GM15510 (cell line): ENCODE measurements around the gene WIPI1.

ENCODE experiments used
- POLR2A ChIP-seq: IDR thresholded peaks from 3 replicates; pipeline ENCODE4 v1.6.1; 2011; ENCODE audit warnings: borderline replicate concordance; ENCODE audit not compliant: insufficient read length; ENCODE audit errors: extremely low read depth

WIPI1 gene

DNA sequence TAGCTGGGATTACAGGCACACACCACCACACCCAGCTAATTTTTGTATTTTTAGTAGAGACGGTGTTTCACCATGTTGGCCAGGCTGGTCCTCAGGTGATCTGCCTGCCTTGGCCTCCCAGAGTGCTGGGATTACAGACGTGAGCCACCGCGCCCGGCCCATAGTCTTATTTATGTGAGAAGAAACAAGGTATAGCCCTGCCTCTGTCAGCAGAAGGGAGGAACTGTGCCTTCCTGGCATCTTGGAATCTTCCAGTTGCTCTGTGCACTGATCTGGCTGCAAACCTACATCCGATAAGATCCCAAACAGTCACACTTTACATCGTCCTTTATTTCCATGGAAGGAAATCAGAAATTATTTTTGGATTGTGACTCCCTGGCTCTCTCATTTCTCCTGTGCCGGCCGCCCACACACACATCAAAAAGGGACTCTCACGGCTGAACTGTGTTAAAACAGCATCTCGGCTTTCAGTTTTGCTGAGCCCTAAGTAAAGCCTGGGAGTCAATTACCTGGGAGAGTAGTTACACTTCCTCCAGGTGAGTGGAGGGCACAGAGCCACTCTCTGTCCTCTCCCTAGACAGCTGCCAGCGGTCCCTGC lies 23.3 kb downstream of the WIPI1 start:
- TF ChIP-seq POLR2A = no peak

DNA sequence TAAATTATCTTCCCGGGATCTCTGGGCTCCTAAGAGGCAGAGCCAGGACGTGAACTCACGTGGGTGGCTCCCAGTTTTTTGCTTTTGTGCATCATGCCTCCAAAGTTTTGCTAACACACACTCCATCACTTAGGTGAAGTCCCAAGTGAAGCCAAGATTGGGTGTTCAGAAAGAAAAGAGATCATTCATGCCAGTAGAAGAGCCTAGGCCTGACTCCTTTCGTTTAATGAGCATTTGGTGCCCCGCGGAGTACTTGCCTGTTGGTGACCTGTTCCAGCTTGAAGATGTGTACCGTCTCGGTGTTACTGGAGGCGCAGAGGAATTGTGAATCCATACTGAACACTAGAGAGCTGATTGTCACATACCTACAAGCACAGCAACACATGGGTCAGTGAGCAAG lies 24.1 kb downstream of the WIPI1 start:
- TF ChIP-seq POLR2A = no peak

DNA sequence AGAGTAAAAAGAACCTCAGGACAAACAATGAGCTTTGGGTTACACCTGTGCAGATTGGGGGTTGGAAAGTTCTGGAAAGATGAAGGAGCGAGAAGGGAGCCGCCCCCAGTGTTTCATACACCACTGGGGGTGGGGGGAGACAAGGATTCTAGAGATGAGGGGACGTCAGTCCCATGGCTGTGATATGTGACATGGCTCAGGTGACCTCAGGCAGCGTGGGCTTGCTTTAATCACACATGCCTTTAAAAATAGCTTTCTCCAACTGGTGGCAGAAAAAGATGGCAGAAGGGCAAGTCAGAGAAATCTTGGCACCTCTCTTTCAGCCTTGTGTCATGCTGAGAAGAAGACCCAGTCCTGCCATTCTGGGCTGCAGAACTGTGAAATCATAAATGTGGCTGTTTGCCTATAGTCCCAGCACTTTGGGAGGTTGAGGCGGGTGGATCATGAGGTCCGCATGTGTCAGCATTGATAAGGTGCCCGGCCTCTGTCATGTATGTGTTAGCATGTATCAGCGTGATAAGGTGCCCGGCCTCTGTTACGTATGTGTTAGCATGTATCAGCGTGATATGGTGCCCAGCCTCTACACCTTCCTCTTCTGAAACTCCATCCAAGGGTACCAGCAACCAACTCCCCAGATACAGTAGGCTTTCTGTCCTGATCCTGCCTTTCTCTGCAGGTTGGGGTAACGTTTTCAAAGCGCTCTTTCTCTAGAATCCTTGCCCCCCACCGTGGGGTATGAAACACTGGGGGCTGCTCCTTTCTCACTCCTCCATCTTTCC lies 25.0 kb downstream of the WIPI1 start:
- TF ChIP-seq POLR2A = no peak

DNA sequence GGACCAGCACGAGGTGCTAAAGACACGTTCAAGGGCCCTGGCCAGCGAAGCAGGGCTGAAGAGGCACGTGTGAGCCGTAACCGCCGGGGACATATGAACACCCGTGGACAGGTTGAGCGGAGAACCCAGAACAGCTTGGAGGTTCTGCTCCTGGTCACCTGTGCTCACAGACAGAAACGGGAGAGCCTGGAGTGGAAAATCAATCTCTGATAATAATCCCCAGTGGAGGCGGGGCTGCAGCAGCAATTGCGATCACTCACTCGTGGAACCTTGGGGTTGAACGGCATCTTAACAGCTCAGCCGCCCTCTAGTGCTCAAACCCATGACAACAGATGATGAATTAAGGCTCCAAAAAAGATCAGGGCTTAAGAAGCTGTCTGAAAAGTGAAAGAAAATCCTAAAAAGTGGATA lies 25.6 kb downstream of the WIPI1 start:
- no peak for TF ChIP-seq POLR2A

DNA sequence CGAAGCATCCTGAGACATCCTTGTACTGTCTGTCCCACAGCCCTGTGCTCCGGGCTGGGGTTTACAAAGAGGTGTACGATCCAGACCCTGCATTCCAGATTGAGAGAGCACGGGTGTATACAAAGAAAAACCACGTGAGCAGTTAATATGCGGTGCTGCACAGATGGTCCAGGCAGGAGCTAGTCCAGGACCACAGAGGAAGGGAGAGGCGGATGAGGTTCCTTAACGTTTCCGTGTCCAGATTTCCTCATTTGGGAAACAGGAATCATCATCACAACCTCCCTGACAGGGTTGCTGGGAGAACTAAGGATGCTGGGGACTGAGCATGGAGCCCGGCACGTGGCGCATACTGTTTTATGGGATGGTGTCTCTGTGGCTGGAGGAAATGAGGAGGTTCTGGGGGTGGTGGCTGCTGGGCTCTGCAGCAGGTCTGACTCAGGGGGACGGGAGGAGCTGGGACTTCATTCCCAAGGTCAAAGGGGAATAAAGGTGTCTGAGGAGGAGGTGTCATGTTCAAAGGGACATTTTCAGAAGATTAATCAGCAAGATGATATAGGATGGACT lies 26.2 kb downstream of the WIPI1 start:
- no peak for TF ChIP-seq POLR2A

DNA sequence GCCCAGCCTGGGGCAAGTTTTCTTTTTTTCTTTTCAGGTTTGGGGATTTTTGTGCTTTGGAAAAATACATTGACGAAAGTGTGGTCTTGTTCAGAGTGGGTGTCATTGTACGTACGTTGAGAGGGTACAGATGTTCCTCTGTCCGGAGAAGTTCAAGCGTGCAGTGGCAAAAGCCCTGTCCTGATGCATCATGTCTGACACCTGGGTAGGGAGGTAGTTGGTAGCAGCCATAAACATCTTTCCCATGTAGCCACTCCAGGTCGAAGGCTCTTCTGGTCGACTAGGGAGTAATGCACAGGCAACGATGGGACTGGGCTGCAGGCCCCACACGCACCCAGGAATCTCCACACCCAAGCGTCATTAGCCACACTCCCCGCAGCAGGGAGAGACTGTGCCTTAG lies 27.4 kb downstream of the WIPI1 start:
- no peak for TF ChIP-seq POLR2A

DNA sequence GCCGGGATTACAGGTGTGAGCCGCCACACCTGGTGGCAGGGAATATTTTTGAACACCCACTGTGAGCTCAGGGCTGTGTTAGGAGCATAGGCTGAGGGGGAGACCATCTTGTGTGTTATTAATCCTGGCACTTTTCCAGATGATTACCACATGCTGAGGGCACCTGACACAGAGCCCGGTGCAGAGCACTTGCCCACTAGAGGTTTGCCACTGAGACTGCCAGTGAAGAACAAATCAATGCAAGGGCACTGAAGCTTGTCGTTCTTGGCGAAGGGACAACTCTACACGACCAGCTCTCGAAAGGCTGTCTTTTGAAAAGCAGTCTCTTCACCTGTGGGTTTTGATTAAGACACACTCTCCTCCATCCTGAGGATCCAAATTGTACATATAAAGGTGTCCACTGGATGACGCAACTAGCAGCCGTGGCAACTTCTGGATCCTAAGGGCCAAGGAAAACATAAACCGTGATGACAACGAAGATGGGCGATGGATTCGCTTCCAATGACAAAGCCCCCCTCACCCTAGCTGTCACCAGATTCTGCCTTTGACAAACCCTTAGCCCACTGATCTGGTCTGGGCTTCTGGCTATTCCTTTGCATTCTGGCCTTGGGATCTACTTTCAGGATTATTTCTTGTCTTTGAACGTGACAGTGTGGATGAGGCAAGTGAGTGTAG lies 28.7 kb downstream of the WIPI1 start:
- no peak for TF ChIP-seq POLR2A

DNA sequence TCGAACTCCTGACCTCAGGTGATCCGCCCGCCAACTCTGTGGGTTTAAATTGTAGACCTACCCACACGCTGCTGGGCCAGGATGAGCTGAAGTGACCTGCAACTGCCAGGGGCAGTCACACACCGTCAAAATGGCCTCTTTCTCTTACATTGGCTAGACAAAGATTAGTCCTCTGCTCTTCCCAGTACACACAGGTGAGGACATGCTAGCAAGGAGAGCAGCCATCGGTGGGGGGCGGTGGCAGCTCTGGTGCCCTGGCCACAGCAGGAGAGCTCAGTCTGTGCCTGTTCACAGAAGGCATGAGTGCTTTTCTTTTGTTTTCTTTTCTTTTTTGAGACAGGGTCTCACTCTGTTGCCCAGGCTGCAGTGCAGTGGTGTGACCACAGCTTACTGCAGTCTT lies 29.7 kb downstream of the WIPI1 start:
- TF ChIP-seq POLR2A = no peak

DNA sequence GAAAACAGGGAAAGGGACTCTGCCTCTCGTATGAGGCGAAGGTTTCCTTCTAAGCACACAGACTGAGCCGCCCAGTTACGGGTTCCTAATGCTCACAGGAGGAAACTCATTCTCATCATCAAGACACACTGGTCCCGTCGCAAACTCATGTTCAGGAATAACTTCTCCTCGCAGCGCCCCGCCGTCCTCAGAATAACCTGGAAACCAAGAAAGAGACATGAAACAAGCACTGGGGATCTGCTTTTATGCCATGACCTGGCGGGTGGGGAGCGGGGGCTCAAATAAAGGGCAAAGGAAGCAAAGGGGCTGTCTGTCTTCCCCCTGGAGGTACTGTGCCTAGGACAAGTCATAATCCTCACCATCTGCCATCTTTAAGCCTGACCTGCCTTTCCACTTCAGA lies 31.3 kb downstream of the WIPI1 start:
- no peak for TF ChIP-seq POLR2A

DNA sequence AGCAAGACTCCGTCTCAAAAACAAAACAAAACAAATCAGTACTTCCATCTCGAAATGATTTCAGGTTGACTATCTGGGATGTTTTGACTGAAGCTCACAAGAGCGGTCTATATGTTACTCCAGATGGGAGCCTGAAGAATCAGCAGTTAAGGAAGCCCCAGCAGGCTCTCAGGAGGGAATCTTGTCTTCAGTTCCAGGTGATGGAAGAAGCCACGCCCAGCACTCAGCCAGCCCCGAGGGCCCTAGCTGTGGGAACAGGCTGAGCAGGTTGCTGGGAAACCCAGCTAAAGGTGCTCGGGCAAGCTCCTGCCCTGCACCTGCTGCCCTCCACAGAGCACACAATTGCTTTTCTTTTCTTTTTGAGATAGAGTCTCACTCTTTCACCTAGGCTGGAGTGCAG lies 32.4 kb downstream of the WIPI1 start:
- TF ChIP-seq POLR2A = no peak

DNA sequence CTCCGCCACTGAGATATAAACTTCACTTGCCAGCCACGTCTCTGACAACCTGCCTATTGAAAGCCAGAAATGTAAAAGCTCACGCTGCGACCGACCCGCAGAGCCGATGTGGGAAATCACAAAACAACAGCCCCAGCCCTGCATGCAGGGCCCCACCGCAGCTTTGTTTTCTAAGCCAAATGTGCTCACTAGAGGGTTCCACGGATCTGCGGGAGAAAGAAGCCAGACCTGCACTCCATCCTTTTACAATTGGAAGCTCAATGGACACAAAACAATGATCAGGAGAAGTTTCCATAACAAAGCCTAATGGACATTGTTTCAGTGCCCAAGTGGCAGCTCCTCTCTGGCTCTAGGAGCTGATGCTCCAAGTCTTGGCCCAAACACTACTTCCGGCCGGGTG lies 33.1 kb downstream of the WIPI1 start:
- TF ChIP-seq POLR2A = no peak

DNA sequence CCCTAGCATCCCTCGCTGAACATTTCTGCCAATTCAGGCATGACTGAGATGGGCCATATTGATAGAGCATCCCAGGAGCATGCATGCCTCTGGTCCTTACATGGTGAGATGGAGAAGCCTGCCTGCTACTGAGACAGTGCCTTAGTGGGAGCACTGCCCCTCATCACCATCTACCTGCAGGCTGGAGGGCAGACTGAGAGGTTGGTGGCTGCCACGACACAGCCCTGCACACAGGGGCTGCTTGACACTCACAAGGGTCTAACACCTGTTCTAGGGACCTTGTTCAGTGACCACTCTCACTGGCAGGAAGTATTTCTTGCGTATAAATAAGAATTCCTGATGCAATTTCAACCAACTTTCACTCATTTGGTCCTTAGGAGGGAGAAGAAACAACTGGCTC lies 34.0 kb downstream of the WIPI1 start:
- TF ChIP-seq POLR2A = no peak

DNA sequence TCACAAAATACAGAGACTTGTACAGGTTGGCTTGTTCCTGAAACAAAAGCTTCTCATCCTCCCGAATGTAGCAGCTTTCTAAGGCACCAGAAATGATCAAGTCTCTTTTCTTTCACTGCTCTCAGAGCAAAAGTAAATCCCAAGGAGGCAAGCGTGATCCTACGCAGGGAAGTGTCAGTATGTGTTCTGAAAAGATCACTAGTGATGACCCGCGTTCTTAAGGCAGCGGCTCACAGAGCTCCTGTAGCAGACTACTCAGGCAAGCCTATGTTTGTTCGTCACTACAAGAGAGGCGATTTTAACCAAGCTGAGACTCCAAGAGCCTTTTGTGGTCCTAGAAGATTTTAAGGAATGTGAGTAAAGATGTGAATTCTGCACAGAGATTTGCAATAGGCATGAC lies 34.5 kb downstream of the WIPI1 start:
- TF ChIP-seq POLR2A = no peak

DNA sequence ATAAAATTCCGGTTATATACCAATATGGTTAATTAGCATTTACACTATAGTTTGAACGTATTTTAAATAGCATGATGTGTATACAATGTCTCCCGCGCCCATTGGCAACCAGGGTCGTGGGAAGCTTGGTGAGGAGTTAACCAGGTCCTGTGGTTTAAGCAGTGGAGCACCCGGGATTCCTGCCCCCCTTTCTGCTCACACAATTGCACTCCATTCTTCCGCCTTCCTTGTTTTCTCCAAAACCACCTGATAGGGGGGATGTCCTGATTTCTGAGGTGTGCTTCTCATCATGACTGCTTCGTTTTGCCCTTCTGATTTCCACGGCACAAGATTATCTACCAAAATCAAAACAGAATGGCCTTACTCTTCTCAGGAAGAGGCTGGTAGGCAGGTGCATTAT lies 35.8 kb downstream of the WIPI1 start:
- no peak for TF ChIP-seq POLR2A

DNA sequence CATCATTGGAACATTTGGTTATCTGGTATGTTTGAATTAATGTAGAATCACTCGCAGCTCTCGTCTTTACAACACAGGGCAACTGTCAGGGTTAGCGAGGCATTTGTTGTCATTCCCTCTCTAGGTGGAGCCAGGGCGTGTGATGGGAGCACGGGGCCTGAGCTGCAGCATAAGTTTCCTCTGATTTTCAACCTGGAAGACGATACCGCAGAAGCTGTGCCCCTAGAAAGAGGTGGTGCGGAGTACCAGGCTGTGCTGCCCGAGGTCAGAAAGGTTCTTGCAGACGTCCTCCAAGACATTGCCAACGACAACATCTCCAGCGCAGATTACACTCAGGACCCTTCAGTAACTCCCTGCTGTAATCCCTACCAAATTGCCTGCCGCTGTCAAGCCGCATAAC lies 37.2 kb downstream of the WIPI1 start:
- no peak for TF ChIP-seq POLR2A
